Activated CD4-positive, CD25-positive, alpha-beta regulatory T cell treated with anti-CD3 and anti-CD28 coated beads, Interleukin-2, amount 50 U/mL, for 16 hours (primary cell): Measurements from ENCODE around the gene FOXF1.

Experiments used
- DNase-seq: peaks from one replicate; pipeline ENCODE4 v3.0.0-alpha.2; 2020; ENCODE audit warnings: low read depth, low spot score

The FOXF1 gene

GRCh38 chr16:86510465-86511261 is at the start of gene FOXF1:
FOXF1 (plus strand) TSS chr16:86510527; CDS start chr16:86510570, 43 bp downstream.
- no peak for DNase-seq

GRCh38 chr16:86461037-86461436 is 49.3 kb upstream of the FOXF1 start:
- DNase-seq = no peak

GRCh38 chr16:86462334-86463084 is 47.8 kb upstream of the FOXF1 start:
- no peak for DNase-seq

- DNase-seq = no peak
Observed at GRCh38 chr16:86464044-86464443, 46.3 kb upstream of the FOXF1 start.

- no peak for DNase-seq
Observed at GRCh38 chr16:86465434-86465833, 44.9 kb upstream of the FOXF1 start.

- DNase-seq = no peak
Observed at GRCh38 chr16:86466696-86467406, 43.5 kb upstream of the FOXF1 start.

GRCh38 chr16:86467490-86467889 is 42.8 kb upstream of the FOXF1 start:
- DNase-seq = no peak

- no peak for DNase-seq
Observed at GRCh38 chr16:86470964-86471363, 39.4 kb upstream of the FOXF1 start.

GRCh38 chr16:86471896-86472295 is 38.4 kb upstream of the FOXF1 start:
- no peak for DNase-seq

GRCh38 chr16:86472366-86472765 is 38.0 kb upstream of the FOXF1 start:
- DNase-seq = no peak

- no peak for DNase-seq
Observed at GRCh38 chr16:86476956-86477534, 33.3 kb upstream of the FOXF1 start.

GRCh38 chr16:86477642-86478041 is 32.7 kb upstream of the FOXF1 start:
- no peak for DNase-seq

GRCh38 chr16:86478779-86479178 is 31.5 kb upstream of the FOXF1 start:
- no peak for DNase-seq

GRCh38 chr16:86479419-86479818 is 30.9 kb upstream of the FOXF1 start:
- no peak for DNase-seq

- no peak for DNase-seq
Observed at GRCh38 chr16:86480444-86480843, 29.9 kb upstream of the FOXF1 start.

GRCh38 chr16:86481607-86482006 is 28.7 kb upstream of the FOXF1 start:
- DNase-seq = no peak

- DNase-seq = no peak
Observed at GRCh38 chr16:86484240-86484639, 26.1 kb upstream of the FOXF1 start.

- no peak for DNase-seq
Observed at GRCh38 chr16:86485746-86486145, 24.6 kb upstream of the FOXF1 start.

GRCh38 chr16:86490859-86491639 is 19.3 kb upstream of the FOXF1 start:
- no peak for DNase-seq

- DNase-seq = no peak
Observed at GRCh38 chr16:86491640-86492023, 18.7 kb upstream of the FOXF1 start.

- no peak for DNase-seq
Observed at GRCh38 chr16:86492267-86492960, 17.9 kb upstream of the FOXF1 start.
